Small intestine (tissue), 7 donors: ENCODE results near the gene EOMES. TPM values are rescaled to one million over a fixed set of nuclear protein-coding genes. Genes with fewer than 3 reads are reported as not detected.
A peak's percentile ranks its signal among the peaks of the same experiment; 100 is the strongest.

ENCODE experiments used
- DNase-seq, 2 donors: peaks; one replicate each; pipeline versions ENCODE4 v3.0.0 to v3.0.0-alpha.2; 2013
- FAIRE-seq: peaks from 2 replicates; lab custom pipeline; 2012; peaks lifted over from hg19 to GRCh38; lab: Jason Lieb, UNC
- H3K27ac ChIP-seq, 3 donors: one replicate each; pipeline ENCODE4 v1.5.1; 2013; ENCODE audit warnings: low read length in 2 of 3, mild to moderate bottlenecking in 2 of 3, control low read depth in 1 of 3, inconsistent platforms in 1 of 3, low read depth in 1 of 3, moderate library complexity in 1 of 3
- H3K27me3 ChIP-seq, 3 donors: one replicate each; pipeline ENCODE4 v1.6.1; 2013; ENCODE audit warnings: low read length in 3 of 3, inconsistent platforms in 1 of 3; ENCODE audit not compliant: control insufficient read depth in 3 of 3, insufficient read depth in 3 of 3
- H3K36me3 ChIP-seq, 3 donors: one replicate each; pipeline ENCODE4 v1.6.1; 2013; ENCODE audit warnings: low read length in 3 of 3, inconsistent platforms in 1 of 3, low read depth in 1 of 3, mild to moderate bottlenecking in 1 of 3, moderate library complexity in 1 of 3; ENCODE audit not compliant: control insufficient read depth in 3 of 3, insufficient read depth in 2 of 3
- H3K4me1 ChIP-seq, 3 donors: one replicate each; pipeline ENCODE4 v1.6.1; 2013; ENCODE audit warnings: low read length in 2 of 3, inconsistent platforms in 1 of 3, low read depth in 1 of 3, mild to moderate bottlenecking in 1 of 3, moderate library complexity in 1 of 3; ENCODE audit not compliant: control insufficient read depth in 3 of 3, insufficient read depth in 2 of 3
- H3K4me3 ChIP-seq, 3 donors: one replicate each; pipeline ENCODE4 v1.5.1; 2013; ENCODE audit warnings: low read length in 3 of 3, control low read depth in 1 of 3, inconsistent platforms in 1 of 3, low read depth in 1 of 3, mild to moderate bottlenecking in 1 of 3, moderate library complexity in 1 of 3
- H3K9me3 ChIP-seq, 2 donors: one replicate each; pipeline ENCODE4 v1.6.1; 2013; ENCODE audit warnings: low read depth in 1 of 2, low read length in 1 of 2; ENCODE audit not compliant: control insufficient read depth in 2 of 2, insufficient read depth in 1 of 2
- WGBS, 3 donors: extraction: QIAGEN DNeasy Blood & Tissue Kit; methylation state at CpG; one replicate each; pipeline ENCODE4 v1.1.7; 2013; 5-methylcytosine and 5-hydroxymethylcytosine counted together
- polyA plus RNA-seq, 4 donors: library from polyadenylated mRNA; stranded (reverse) in 3 of 4; unstranded in 1 of 4; fragments of 200-250 nt in 3 of 4; fragments of 120-200 nt in 1 of 4; gene quantifications; one replicate each; pipeline versions ENCODE4 v1.2.1 to v1.2.3, GENCODE V29; 2013
- donor health status: healthy with polysubstance abuse.
- donor health status: control.
- donor health status: control.
- donor health status: Bipolar disorder and iron deficiency.
- donor health status: healthy.

EOMES gene
- polyA plus RNA-seq, 4 donors, result 0.13 to 0.40 TPM; not detected in 2

GRCh38 chr3:27717200-27717852, 4.8 kb downstream of the EOMES start:
- DNase-seq (no peak), FAIRE-seq (no peak)
- WGBS, 3 donors, result 74 to 83% (median 83%) methylated on average over 16 of the region's 16 CpGs
- Histone ChIP-seq H3K4me1 (peaks cover 11 to 35% (median 12%) of the 10 kb centered on the region in 3 donors), H3K9me3 (no peaks in the 10 kb centered on the region), H3K27ac (no peak overlapping the region), H3K27me3 (peaks cover 6 to 94% (median 48%) of the 10 kb centered on the region in 3 donors), H3K4me3 (no peak overlapping the region), H3K36me3 (no peaks in the 10 kb centered on the region)

GRCh38 chr3:27716309-27716708, 5.8 kb downstream of the EOMES start:
- Histone ChIP-seq H3K27me3 (peaks cover 0 to 92% (median 46%) of the 10 kb centered on the region in 3 donors), H3K27ac (no peak overlapping the region), H3K4me1 (peaks cover 5 to 33% (median 12%) of the 10 kb centered on the region in 3 donors), H3K4me3 (no peak overlapping the region), H3K9me3 (no peaks in the 10 kb centered on the region), H3K36me3 (no peaks in the 10 kb centered on the region)
- 85 to 90% (median 86%) methylated on average over 3 of the region's 3 CpGs for WGBS, 3 donors
- DNase-seq (no peak), FAIRE-seq (no peak)

- WGBS, 3 donors, result 54 to 63% (median 61%) methylated on average over 4 of the region's 4 CpGs
- H3K9me3 ChIP-seq, result no peaks in the 10 kb centered on the region
- DNase-seq (no peak), FAIRE-seq (no peak)
- no peaks in the 10 kb centered on the region for H3K36me3 ChIP-seq
- peaks cover 5 to 29% (median 10%) of the 10 kb centered on the region in 3 donors for H3K4me1 ChIP-seq
- H3K4me3 ChIP-seq, result no peak overlapping the region
- no peak overlapping the region for H3K27ac ChIP-seq
- peaks cover 0 to 90% (median 43%) of the 10 kb centered on the region in 3 donors for H3K27me3 ChIP-seq
Observed at GRCh38 chr3:27715863-27716262, 6.3 kb downstream of the EOMES start.

GRCh38 chr3:27715454-27715806, 6.7 kb downstream of the EOMES start:
- no peak for FAIRE-seq

GRCh38 chr3:27714692-27715453, 7.2 kb downstream of the EOMES start:
- H3K4me1 ChIP-seq, result peaks cover 5 to 27% (median 10%) of the 10 kb centered on the region in 3 donors
- 2 to 5% (median 3%) methylated on average over 51 to 52 of the region's 52 CpGs for WGBS, 3 donors
- no peaks in the 10 kb centered on the region for H3K9me3 ChIP-seq
- DNase-seq (peak; percentile 77 to 79), FAIRE-seq (no peak)
- peak overlapping the region in 2 of 3 donors; percentile 24 to 43 for H3K4me3 ChIP-seq
- no peaks in the 10 kb centered on the region for H3K36me3 ChIP-seq
- H3K27ac ChIP-seq, result no peak overlapping the region
- peaks cover 0 to 83% (median 37%) of the 10 kb centered on the region in 3 donors for H3K27me3 ChIP-seq

More at GRCh38 chr3:27715454-27715806, 6.7 kb downstream of the EOMES start:
- Histone ChIP-seq H3K36me3 (no peaks in the 10 kb centered on the region), H3K9me3 (no peaks in the 10 kb centered on the region), H3K4me3 (peak overlapping the region in 2 of 3 donors; percentile 24 to 43), H3K27me3 (peaks cover 0 to 86% (median 41%) of the 10 kb centered on the region in 3 donors), H3K27ac (no peak overlapping the region), H3K4me1 (peaks cover 5 to 27% (median 10%) of the 10 kb centered on the region in 3 donors)
- WGBS, 3 donors, result 3 to 11% (median 11%) methylated on average over 9 to 11 of the region's 11 CpGs
- no peak for DNase-seq

- peaks cover 0 to 80% (median 33%) of the 10 kb centered on the region in 3 donors for H3K27me3 ChIP-seq
- DNase-seq (no peak), FAIRE-seq (no peak)
- no peaks in the 10 kb centered on the region for H3K36me3 ChIP-seq
- no peaks in the 10 kb centered on the region for H3K9me3 ChIP-seq
- peaks cover 5 to 27% (median 10%) of the 10 kb centered on the region in 3 donors for H3K4me1 ChIP-seq
- H3K4me3 ChIP-seq, result peak overlapping the region in 1 of 3 donors; percentile 34
- 3 to 8% (median 6%) methylated on average over 11 of the region's 11 CpGs for WGBS, 3 donors
- no peak overlapping the region for H3K27ac ChIP-seq
Observed at GRCh38 chr3:27714146-27714526, 8.0 kb downstream of the EOMES start.

- Histone ChIP-seq H3K4me3 (peak overlapping the region in 2 of 3 donors; percentile 34 to 44), H3K27ac (no peak overlapping the region), H3K27me3 (peaks cover 0 to 76% (median 35%) of the 10 kb centered on the region in 3 donors), H3K9me3 (no peaks in the 10 kb centered on the region), H3K36me3 (no peaks in the 10 kb centered on the region), H3K4me1 (peaks cover 5 to 27% (median 10%) of the 10 kb centered on the region in 3 donors)
- 1 to 3% (median 2%) methylated on average over 25 of the region's 25 CpGs for WGBS, 3 donors
- FAIRE-seq (no peak), DNase-seq (peak in 1 of 2 donors; percentile 40)
Observed at GRCh38 chr3:27713435-27714145, 8.5 kb downstream of the EOMES start.

- Histone ChIP-seq H3K27me3 (peaks cover 0 to 75% (median 35%) of the 10 kb centered on the region in 3 donors), H3K4me3 (peak overlapping the region; percentile 9 to 44 (median 34)), H3K4me1 (peaks cover 5 to 27% (median 10%) of the 10 kb centered on the region in 3 donors), H3K9me3 (no peaks in the 10 kb centered on the region), H3K27ac (no peak overlapping the region), H3K36me3 (no peaks in the 10 kb centered on the region)
- peak in 1 of 2 donors; percentile 43 for DNase-seq
- no peak for FAIRE-seq
- WGBS, 3 donors, result 1 to 2% (median 1%) methylated on average over 18 of the region's 18 CpGs
Observed at GRCh38 chr3:27713078-27713423, 9.1 kb downstream of the EOMES start.
